ENCODE measurements around the gene IHH.

Gene IHH

GRCh38 chr2:219078951-219079350, 18.2 kb upstream of the IHH start:
- TF ChIP-seq, protein P1, sequence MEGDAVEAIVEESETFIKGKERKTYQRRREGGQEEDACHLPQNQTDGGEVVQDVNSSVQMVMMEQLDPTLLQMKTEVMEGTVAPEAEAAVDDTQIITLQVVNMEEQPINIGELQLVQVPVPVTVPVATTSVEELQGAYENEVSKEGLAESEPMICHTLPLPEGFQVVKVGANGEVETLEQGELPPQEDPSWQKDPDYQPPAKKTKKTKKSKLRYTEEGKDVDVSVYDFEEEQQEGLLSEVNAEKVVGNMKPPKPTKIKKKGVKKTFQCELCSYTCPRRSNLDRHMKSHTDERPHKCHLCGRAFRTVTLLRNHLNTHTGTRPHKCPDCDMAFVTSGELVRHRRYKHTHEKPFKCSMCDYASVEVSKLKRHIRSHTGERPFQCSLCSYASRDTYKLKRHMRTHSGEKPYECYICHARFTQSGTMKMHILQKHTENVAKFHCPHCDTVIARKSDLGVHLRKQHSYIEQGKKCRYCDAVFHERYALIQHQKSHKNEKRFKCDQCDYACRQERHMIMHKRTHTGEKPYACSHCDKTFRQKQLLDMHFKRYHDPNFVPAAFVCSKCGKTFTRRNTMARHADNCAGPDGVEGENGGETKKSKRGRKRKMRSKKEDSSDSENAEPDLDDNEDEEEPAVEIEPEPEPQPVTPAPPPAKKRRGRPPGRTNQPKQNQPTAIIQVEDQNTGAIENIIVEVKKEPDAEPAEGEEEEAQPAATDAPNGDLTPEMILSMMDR (IDR thresholded peaks at IDR 0.05; ENCODE audit: low read depth, low read length) = no peak
- DNase-seq (ENCODE audit: low read depth in 2 of 2) = no peak
- H3K4me3 ChIP-seq (replicated peaks in 1 of 2; ENCODE audit: low read depth in 2 of 2, low read length in 2 of 2) = no peak overlapping the region

GRCh38 chr2:219078126-219078525, 17.4 kb upstream of the IHH start:
- no peak overlapping the region for H3K4me3 ChIP-seq (replicated peaks in 1 of 2; ENCODE audit: low read depth in 2 of 2, low read length in 2 of 2)
- no peak for DNase-seq (ENCODE audit: low read depth in 2 of 2)
- TF ChIP-seq, protein P1 (IDR thresholded peaks at IDR 0.05; ENCODE audit: low read depth, low read length) = peak; percentile 23

DNA sequence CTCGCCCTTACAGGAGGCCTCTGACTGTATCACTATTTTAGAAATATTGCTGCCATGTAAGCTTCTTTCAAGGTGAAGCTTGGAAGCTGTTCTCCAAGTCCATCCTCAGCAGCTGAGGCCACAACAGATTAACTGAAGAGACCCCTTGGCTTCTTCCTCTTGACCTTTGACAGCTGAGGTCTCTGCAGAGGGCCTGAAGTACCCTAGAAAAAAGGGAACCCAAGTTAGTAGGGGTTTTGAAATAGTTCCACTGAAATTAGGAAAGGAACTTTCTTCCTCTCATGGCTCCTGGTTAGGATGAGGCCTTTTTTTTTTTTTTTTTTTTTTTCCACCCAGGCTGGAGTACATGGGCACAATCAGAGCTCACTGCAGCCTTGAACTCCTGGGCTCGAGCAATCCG, 15.5 kb upstream of the IHH start:
- no peak overlapping the region for H3K4me3 ChIP-seq (replicated peaks in 1 of 2; ENCODE audit: low read depth in 2 of 2, low read length in 2 of 2)
- no peak for DNase-seq (ENCODE audit: low read depth in 2 of 2)
- TF ChIP-seq, protein P1 (IDR thresholded peaks at IDR 0.05; ENCODE audit: low read depth, low read length) = no peak

DNA sequence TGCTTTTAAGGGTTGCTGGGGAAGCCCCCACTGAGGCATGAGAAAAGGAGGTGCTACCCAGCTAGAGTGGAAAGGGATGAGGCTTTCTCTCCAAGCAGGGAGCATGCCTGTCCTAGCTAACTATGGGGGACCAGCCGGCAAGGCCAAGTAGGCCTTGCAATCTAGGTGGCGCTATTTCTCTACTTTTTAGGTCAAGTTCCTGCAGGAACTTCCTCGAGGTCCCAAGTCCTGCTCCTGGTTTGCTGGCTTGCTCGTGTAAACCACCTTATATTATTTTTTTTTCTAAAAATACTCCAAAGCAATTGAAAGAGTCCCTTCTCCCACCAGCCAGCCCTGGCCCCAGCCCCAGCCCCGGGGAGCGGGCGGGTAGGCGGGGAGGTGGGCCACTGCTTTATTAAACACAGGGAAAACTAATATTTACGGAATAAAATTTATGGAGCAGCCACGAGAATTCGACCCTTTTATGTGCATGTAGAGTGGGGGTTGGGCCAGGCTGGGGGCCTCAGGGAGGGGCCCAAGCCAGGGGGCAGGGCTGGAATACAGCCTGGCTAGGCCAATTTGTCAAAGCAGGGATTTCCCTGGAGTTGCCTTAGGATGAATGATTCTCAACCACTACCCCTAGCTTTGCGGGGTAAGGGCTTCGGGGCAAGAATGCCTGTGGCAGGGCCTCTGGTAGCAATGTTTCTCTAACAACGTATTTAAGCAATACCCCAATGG, 12.8 kb upstream of the IHH start:
- TF ChIP-seq, protein P1 (IDR thresholded peaks at IDR 0.05; ENCODE audit: low read depth, low read length) = peak; percentile 75
- no peak overlapping the region for H3K4me3 ChIP-seq (replicated peaks in 1 of 2; ENCODE audit: low read depth in 2 of 2, low read length in 2 of 2)
- DNase-seq (ENCODE audit: low read depth in 2 of 2) = peak; percentile 79 to 86

DNA sequence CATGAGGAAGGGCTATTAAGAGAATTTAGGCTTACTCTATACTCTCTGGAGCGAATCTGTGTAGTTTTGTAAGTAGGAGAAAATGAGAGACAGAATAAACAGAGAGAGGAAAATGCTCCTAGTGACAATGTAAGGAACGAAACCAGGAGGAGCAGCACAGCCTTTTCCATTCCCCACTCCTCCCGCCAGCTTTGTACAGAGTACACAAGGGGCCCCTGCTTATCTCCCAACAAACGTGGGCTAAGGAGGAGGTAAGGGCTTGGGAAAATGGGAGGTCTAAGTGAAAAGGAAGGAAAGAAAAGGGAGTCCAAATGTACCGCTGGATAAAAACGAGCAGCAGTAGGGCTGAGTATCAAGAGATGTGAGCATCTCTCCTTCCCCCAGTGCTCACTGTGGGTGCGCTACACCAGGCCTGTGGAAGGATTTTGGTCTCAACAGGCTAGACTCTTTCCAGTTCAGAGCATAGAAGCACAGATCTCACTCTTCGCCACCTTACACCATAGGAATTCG, 12.1 kb upstream of the IHH start:
- DNase-seq (ENCODE audit: low read depth in 2 of 2) = no peak
- TF ChIP-seq, protein P1 (IDR thresholded peaks at IDR 0.05; ENCODE audit: low read depth, low read length) = no peak
- H3K4me3 ChIP-seq (replicated peaks in 1 of 2; ENCODE audit: low read depth in 2 of 2, low read length in 2 of 2) = no peak overlapping the region

GRCh38 chr2:219071131-219071816, 10.6 kb upstream of the IHH start:
- no peak overlapping the region for H3K4me3 ChIP-seq (replicated peaks in 1 of 2; ENCODE audit: low read depth in 2 of 2, low read length in 2 of 2)
- TF ChIP-seq, protein P1 (IDR thresholded peaks at IDR 0.05; ENCODE audit: low read depth, low read length) = no peak
- peak in 1 of 2 donors; percentile 35 for DNase-seq (ENCODE audit: low read depth in 2 of 2)

Data from cardiac fibroblast (primary cell).